SH-SY5Y (cell line): ENCODE results near the gene PTGER3.

Source experiments
- GATA2 ChIP-seq: IDR thresholded peaks from 2 replicates; pipeline ENCODE4 v1.6.1; 2011; ENCODE audit warnings: mild to moderate bottlenecking, low read depth, low read length
- GATA3 ChIP-seq: IDR thresholded peaks from 2 replicates; pipeline ENCODE4 v1.6.1; 2011; ENCODE audit warnings: low read depth, mild to moderate bottlenecking, low read length, moderate library complexity

The PTGER3 gene

DNA sequence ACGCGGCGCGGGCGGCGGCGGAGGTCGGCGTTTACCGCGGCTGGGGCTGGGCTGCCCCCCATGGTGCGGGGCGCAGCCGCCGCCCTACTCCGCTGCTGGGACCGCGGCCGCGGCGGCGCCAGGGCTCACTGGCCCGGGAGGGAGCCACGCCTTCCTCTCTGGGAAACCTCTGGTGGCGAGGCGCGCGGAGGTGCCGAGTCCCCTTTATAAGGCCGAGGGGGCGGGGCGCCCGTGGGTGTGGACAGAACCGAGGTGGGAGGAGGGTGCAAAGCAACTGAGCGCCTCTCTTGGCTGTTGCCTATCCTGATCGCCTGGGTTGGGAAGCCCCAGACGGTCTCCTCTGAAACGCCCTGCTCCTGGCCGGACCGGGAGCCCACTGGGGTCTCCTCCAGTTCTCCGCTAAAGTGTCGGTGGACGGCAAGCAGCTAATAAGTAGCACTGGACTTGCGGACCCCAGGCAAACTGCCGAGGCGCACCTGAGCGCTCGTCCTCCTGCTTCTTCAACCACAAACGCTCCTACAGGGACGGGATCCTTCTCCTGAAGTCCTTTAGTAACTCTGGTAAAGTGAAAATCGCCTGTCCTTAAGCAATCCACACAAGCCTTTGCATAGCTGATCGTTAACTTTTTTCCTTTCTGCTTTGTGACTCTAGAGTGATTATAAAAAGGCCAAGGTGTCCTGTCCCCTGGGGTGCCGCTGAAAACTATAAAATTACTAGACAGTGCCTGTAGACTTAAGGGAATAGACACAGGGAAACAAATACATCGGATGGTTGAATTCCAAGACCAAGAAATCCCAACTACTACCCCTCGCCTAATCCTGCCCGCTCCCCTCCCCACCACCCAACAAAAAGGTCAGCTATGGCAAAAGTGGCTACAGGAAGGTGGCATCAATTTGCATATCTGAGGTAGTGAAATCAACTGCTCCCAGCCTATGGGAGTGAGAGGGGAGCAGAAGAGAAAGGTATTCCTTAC, at the start of gene PTGER3:
Gene PTGER3 (minus strand): TSS at position 182 of the 973 bp plus-strand sequence. CDS start 239 bp downstream, outside the sequence.
- TF ChIP-seq GATA3 (no peak), GATA2 (no peak)

DNA sequence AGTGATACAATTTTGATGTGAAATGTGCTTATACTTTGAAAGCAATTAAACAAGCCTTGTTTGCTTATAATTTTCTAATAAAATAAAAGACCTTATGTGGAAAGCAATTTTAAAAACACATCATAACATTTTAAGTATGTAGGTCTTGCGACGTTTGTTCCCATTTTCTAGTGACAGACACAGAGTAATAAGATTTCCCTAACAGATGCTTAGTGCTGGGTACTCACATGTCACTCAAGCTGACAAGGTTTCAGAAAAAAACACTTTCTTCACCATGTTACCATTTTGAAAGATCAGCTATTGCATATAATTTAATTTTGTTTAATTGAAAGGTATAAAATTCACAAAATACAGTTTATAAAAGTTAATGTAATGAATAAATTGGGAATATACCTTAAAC, 47.3 kb upstream of the PTGER3 start:
- TF ChIP-seq GATA3 (no peak), GATA2 (no peak)

DNA sequence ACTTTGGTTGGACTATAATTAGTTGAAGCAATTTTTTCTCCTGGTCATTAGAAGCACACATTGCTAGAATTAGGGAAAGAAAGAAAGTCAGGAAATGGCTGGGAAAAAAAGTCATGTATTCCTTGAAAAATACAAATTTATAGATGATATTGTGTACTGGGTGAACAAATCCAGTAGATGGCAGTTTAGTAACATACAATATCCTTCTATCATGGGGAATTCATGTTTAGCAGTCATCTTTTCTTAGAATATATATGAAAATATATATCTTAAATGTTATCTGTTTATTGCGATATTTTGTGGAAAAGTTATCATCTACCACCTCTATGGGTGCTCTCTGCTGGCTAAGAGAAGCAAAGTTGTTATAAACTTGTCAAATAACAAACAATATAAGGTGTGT, 46.3 kb upstream of the PTGER3 start:
- TF ChIP-seq GATA2, result no peak
- TF ChIP-seq GATA3, result no peak

DNA sequence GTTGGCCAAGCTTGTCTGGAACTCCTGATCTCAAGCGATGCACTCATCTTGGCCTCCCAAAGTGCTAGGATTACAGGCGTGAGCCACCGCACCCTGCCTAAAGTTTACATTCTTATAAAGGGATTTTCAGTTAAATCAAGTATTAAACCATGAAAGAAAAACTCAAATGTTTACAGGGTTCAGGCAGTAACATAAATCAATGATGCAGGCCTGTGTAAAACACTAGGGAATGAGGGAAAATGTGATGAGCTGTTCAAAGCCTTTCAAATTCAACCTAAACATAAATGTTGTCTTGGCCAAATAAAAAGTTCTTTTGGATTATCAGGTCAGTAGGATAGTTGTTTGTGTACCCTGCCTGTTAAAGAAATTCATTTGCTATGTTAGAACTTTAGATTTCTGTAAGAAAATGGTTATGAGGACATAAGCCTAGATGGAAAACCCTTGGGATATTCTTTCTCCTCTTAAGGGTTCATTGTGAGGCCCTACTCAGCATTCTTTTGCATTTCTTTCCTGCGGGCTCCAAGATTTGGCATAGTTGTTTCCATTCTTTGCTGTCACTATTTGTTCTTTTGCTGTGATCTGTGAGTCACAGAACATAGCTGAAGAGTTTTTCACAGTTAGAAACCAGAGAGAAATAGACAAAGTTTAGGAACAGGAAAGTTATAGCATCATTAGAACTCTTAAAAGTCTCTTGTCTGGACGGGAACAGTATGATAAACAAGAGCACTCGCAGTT, 42.1 kb upstream of the PTGER3 start:
- TF ChIP-seq GATA2, result no peak

DNA sequence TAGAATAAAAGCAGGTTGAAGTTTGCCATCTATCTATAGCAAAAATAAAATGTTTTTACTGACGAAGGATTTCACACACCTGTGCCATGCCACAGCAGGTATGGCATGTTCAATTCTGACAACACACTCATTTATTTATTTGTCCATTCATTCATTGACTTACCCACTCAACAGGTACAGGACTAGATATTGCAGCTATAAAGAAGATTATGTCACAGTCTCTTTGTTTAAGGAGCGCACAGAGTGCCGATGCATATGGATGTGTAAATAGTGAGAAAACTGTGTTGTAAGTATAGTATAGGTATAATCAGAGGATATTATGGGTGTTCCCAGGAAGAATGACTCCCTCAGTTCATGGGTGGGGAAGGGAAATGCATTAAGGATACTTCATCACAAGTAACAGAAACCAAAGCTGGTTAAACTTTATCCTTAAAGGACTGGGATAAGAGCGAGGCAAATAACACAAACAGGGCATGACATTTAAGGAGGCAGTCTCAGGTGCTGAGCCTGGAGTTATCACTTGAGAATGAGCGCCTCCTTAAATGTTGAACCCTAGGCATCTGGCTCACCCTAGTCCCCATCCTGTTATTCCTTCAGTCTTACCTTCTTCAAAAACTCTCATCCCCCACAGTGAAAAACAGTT, 41.1 kb upstream of the PTGER3 start:
- TF ChIP-seq GATA2 (no peak), GATA3 (no peak)

DNA sequence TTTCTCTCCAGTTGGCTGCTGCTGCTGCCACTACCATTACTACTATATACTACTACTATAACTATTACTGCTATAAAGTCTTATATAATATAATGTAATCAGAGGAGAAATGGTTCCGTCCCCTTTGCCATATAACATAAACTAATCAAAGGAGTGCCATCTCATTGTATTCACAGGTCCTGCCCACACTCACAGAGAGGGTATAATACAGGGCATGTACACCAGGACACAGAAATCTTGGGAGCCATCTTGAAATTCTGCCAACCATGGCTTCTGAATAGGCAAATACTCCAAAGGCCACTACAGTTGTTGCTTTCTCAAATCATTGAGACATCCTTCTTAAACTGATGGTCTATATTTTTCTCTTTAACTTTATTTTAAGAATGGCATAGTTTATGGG, 40.1 kb upstream of the PTGER3 start:
- TF ChIP-seq GATA2, result no peak
- TF ChIP-seq GATA3, result no peak

DNA sequence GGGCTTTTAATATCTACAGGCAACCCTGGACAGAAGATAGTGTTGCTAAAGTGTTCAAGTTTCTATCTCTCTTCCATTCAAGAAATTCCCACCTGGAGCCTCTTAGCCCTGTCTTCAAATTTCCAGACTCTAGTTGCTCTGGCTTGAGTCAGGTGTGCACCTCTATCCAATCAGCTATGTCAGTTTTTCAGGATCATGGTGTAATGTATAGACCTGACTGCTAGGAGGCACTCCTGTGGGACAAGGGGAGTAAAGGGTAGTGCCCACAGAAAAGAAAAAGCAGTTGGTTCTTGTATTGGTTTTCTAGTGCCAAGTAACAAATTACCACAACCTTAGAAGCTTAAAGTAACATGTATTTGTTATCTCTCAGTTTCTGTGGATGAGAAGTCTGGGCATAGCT, 39.4 kb upstream of the PTGER3 start:
- TF ChIP-seq GATA3 (no peak), GATA2 (no peak)

DNA sequence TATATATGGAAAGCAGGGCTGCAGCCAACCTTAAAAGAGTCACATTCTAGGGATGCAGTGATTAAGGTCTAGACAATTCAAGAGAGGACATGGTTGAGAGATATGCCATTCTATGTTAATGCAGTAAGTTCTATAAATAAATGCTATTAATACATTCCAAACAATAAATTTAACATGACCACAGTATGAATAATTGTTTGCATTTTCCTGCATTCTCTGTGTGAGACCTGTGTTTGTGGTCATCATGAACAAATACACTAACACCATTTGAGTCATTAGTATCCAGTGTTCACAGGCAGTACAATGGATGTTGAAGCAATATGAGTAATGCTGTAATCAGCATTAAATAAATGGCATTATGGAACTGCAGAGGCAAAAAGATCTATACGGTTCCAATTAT, 38.7 kb upstream of the PTGER3 start:
- TF ChIP-seq GATA2, result no peak
- no peak for TF ChIP-seq GATA3

DNA sequence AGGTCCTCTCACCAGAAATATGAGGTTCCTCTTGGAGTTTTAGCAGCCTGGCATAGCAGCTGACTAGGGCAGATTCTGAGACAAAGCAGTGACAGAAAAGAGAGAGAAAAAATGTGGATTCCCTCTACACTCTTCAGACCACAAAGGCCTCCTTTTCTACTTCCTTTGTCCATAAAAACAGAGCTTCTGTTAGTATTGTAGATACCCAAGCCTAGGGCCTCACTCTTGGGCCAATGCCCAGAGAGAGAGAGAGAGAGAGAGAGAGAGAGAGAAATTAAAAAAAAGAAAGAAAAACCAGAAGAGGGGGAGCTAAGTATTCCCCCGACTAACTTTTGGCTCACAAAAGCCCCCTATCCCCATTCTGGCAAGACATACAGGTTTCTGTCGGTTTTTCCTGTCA, 35.7 kb upstream of the PTGER3 start:
- TF ChIP-seq GATA3 (no peak), GATA2 (no peak)

DNA sequence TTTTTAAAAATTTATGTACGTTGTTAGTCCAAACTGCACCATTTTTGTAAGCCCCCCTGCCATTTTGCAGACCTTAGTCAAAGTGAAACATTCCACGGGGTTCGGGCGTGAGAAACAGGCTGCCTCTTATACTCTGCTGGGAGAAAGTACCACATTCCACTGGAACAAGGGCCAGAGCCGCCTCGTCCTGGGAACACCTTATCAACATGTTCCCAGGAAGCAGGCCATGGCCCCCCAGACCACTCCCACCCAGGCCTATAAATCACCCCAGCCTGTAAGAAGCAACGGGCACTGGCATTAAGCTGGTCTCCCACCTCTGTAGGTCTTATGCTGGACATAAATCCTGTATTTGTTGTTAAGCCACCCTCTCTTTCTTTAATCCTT, 34.1 kb upstream of the PTGER3 start:
- TF ChIP-seq GATA3, result no peak
- no peak for TF ChIP-seq GATA2

DNA sequence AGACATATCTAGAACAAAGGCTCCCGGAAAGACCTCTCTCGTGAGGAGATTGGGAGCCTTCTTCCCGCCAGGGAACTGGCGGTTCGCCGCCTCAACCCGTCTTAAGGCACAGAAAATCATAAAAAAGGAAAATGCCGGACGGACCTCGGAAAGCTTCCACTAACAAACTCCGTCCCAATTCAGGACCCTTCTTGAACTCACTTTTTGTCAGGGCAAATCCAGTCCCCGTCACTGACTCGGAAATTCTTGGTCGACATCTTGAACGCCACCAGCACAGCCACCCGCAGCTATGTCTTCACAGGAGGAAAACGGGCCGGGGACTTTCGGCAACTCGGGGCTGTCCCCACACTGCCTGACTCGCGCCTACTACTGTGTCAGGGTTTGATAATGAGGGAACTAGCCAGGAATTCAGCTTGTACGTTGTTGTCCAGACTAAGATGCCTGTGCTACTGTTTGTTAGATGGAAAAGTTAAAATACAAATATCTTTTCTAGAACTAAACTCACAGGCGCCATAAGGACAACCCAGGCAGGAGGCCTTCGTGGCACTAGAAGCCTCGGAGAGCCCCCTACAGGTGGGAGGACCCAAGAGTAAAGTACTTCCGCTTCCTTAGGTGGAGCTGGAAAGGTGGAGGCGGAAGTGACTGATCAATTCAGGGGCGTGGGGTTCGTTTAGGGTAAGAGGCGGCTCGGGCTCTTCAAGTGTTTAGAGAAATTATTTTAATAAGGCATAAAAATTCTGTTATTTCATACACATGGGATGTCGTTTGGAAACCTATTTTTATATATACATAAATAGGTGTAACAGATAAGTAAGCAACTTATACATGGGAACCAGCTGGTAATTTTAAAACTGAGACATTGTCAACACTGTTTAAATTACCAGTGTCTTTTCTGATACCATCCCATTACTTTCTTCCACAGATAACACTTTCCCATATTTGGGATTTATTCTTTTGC, 33.4 kb upstream of the PTGER3 start, which contains the start of gene ZRANB2:
Gene ZRANB2 (minus strand): TSS at position 297 of the 958 bp plus-strand sequence. CDS start 40 bp downstream, at position 257.
- TF ChIP-seq GATA2, result no peak
- TF ChIP-seq GATA3, result no peak

DNA sequence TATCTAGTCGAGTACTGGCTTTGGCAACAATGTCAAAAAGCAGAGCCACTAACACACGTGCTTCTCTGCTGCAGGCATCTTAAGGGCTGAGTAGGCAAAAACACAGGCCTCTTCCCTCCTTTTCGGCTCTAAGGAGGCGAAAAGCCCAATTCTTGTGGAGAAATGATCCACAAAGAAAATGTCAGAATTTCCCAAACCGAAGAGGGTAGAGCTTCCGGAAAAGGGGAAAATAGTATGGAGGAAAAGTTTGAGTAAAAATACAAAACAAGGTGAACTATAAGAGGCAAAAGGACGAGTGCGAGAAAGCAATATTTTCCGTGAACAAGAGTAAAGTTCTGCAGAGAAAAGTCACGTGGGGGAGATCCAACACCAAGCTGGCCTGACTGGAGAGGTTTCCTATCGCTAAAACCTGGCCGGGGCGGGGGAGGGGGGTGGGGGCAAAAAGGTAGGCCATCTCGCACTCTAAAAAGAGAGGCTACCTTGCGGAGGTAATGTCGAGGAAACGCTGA, 32.7 kb upstream of the PTGER3 start:
- TF ChIP-seq GATA3 (no peak), GATA2 (no peak)

DNA sequence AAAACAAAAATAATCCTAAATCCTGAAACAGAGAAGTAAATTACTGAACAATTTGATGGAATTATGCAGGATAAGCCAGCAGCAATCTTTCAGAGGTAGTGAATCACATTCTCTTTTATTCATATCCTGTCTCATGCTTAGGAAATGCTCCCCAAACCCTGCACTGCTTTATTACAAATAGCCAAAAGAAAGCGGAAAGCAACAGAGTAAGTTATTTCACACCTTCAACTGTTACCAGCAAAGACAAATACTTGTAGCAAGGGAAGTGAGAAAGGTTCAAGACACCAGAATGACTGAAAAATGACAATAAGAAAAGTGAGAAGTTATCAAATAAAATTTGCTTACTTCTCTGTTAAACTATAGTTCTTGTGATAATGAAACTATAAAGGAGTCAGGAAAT, 27.1 kb upstream of the PTGER3 start:
- TF ChIP-seq GATA3 (no peak), GATA2 (no peak)
